ENCODE measurements around the gene GABRG3.

- TF ChIP-seq, protein P1, sequence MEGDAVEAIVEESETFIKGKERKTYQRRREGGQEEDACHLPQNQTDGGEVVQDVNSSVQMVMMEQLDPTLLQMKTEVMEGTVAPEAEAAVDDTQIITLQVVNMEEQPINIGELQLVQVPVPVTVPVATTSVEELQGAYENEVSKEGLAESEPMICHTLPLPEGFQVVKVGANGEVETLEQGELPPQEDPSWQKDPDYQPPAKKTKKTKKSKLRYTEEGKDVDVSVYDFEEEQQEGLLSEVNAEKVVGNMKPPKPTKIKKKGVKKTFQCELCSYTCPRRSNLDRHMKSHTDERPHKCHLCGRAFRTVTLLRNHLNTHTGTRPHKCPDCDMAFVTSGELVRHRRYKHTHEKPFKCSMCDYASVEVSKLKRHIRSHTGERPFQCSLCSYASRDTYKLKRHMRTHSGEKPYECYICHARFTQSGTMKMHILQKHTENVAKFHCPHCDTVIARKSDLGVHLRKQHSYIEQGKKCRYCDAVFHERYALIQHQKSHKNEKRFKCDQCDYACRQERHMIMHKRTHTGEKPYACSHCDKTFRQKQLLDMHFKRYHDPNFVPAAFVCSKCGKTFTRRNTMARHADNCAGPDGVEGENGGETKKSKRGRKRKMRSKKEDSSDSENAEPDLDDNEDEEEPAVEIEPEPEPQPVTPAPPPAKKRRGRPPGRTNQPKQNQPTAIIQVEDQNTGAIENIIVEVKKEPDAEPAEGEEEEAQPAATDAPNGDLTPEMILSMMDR (IDR thresholded peaks at IDR 0.05): no peak
- no peak for TF ChIP-seq POLR2A (IDR thresholded peaks at IDR 0.05)
Measured at GRCh38 chr15:27468151-27468591, 497.2 kb downstream of the GABRG3 start.
